ENCODE measurements around the gene CLIC6. TPM values are rescaled to one million over a fixed set of nuclear protein-coding genes. Genes with fewer than 3 reads are reported as not detected.

Gene CLIC6
- polyA plus RNA-seq, 2 of the 4 experiments (the other 2 are of a cell fraction), result 0.01 to 0.08 TPM

- no peak overlapping the region for H3K4me2 ChIP-seq
- no peak for ATAC-seq
- no peak for FAIRE-seq
- WGBS (ENCODE audit: missing lambda C conversion rate), result 40% methylated on average over 9 of the region's 9 CpGs
- no peak overlapping the region for H3K27ac ChIP-seq
- POLR2A ChIA-PET, result no interaction called here
- CTCF ChIA-PET, result interaction anchor here (0.9 to 2.4 kb wide), 2 partner anchors 9 to 37 kb away, joined by 3 to 9 read pairs; no protein-coding TSS in a partner anchor
- H3K9me3 ChIP-seq, result no peaks in the 10 kb centered on the region
- H3K4me1 ChIP-seq, result no peaks in the 10 kb centered on the region
- no peak overlapping the region for H3K4me3 ChIP-seq
- no peak for TF ChIP-seq ZFP36 (IDR thresholded peaks at IDR 0.05; ENCODE audit: borderline replicate concordance, partially characterized antibody)
- no peak for TF ChIP-seq REST (IDR thresholded peaks at IDR 0.05)
- TF ChIP-seq HDAC2 (IDR thresholded peaks at IDR 0.05), result no peak
- no peak for TF ChIP-seq FOXS1 (CRISPR knock-in tag; IDR thresholded peaks at IDR 0.05)
- TF ChIP-seq EP300 (IDR thresholded peaks at IDR 0.05), result no peak
- TF ChIP-seq, protein P1, sequence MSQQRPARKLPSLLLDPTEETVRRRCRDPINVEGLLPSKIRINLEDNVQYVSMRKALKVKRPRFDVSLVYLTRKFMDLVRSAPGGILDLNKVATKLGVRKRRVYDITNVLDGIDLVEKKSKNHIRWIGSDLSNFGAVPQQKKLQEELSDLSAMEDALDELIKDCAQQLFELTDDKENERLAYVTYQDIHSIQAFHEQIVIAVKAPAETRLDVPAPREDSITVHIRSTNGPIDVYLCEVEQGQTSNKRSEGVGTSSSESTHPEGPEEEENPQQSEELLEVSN (IDR thresholded peaks at IDR 0.05; ENCODE audit: borderline replicate concordance, low read depth), result no peak
- no peak for TF ChIP-seq POLR2A (IDR thresholded peaks at IDR 0.05; ENCODE audit: low read length)
- no peak for TF ChIP-seq SMC3 (IDR thresholded peaks at IDR 0.05)
- TF ChIP-seq JUNB (IDR thresholded peaks at IDR 0.05), result no peak
- TF ChIP-seq, protein P2, sequence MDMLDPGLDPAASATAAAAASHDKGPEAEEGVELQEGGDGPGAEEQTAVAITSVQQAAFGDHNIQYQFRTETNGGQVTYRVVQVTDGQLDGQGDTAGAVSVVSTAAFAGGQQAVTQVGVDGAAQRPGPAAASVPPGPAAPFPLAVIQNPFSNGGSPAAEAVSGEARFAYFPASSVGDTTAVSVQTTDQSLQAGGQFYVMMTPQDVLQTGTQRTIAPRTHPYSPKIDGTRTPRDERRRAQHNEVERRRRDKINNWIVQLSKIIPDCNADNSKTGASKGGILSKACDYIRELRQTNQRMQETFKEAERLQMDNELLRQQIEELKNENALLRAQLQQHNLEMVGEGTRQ (IDR thresholded peaks at IDR 0.05), result no peak
- TF ChIP-seq FOSL2 (IDR thresholded peaks at IDR 0.05), result no peak
- no peak for TF ChIP-seq FOSL2 (CRISPR knock-in tag; IDR thresholded peaks at IDR 0.05)
- TF ChIP-seq RFX5 (IDR thresholded peaks at IDR 0.05), result no peak
- TF ChIP-seq EHF (CRISPR knock-in tag; IDR thresholded peaks at IDR 0.05), result no peak
- no peak for TF ChIP-seq MAZ (IDR thresholded peaks at IDR 0.05; ENCODE audit: borderline replicate concordance, low read depth, low read length)
- TF ChIP-seq, protein P3, sequence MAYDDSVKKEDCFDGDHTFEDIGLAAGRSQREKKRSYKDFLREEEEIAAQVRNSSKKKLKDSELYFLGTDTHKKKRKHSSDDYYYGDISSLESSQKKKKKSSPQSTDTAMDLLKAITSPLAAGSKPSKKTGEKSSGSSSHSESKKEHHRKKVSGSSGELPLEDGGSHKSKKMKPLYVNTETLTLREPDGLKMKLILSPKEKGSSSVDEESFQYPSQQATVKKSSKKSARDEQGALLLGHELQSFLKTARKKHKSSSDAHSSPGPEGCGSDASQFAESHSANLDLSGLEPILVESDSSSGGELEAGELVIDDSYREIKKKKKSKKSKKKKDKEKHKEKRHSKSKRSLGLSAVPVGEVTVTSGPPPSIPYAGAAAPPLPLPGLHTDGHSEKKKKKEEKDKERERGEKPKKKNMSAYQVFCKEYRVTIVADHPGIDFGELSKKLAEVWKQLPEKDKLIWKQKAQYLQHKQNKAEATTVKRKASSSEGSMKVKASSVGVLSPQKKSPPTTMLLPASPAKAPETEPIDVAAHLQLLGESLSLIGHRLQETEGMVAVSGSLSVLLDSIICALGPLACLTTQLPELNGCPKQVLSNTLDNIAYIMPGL (CRISPR knock-in tag; IDR thresholded peaks at IDR 0.05; ENCODE audit: borderline replicate concordance), result no peak
- no peak for TF ChIP-seq TP53 (CRISPR knock-in tag; IDR thresholded peaks at IDR 0.05)
- TF ChIP-seq, protein P4, sequence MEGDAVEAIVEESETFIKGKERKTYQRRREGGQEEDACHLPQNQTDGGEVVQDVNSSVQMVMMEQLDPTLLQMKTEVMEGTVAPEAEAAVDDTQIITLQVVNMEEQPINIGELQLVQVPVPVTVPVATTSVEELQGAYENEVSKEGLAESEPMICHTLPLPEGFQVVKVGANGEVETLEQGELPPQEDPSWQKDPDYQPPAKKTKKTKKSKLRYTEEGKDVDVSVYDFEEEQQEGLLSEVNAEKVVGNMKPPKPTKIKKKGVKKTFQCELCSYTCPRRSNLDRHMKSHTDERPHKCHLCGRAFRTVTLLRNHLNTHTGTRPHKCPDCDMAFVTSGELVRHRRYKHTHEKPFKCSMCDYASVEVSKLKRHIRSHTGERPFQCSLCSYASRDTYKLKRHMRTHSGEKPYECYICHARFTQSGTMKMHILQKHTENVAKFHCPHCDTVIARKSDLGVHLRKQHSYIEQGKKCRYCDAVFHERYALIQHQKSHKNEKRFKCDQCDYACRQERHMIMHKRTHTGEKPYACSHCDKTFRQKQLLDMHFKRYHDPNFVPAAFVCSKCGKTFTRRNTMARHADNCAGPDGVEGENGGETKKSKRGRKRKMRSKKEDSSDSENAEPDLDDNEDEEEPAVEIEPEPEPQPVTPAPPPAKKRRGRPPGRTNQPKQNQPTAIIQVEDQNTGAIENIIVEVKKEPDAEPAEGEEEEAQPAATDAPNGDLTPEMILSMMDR (IDR thresholded peaks at IDR 0.05), result no peak
- no peak for TF ChIP-seq HOXA7 (CRISPR knock-in tag; IDR thresholded peaks at IDR 0.05)
- TF ChIP-seq ZC3H11A (IDR thresholded peaks at IDR 0.05), result no peak
- no peak for TF ChIP-seq EHMT2 (IDR thresholded peaks at IDR 0.05; ENCODE audit: low read depth)
- no peak for DNase-seq (ENCODE audit: low read depth in 1 of 2, low spot score in 1 of 2)
Observed at GRCh38 chr21:34639882-34640788, 28.7 kb upstream of the CLIC6 start.
